HCT116 (cell line): ENCODE results near the gene AFAP1L2. TPM values are rescaled to one million over a fixed set of nuclear protein-coding genes. Genes with fewer than 3 reads are reported as not detected.

ENCODE experiments used
- ATAC-seq: fragments of 200-7000 bp; cut with Tn5 transposase; 2 replicates; pipeline ENCODE4 v1.9.1; 2020; ENCODE audit warnings: mild to moderate bottlenecking, moderate library complexity
- BruUV-seq: library from RNA; stranded (reverse); fragments of 400-500 nt; replicated peaks from 2 replicates; lab custom pipeline; 2021; lab: Mats Ljungman, UMichigan
- CTCF ChIA-PET: fragments of 300-600 bp; sonication (Branson Sonifier 250); formaldehyde crosslinking; loops from one replicate; lab custom pipeline; 2021; ENCODE audit warnings: antibody characterized with exemption; lab: Charles Lee
- POLR2A ChIA-PET: fragments of 300-600, 350-600 bp; sonication (Branson Sonifier 250); formaldehyde crosslinking; loops from one replicate; lab custom pipeline; 2021; ENCODE audit warnings: antibody characterized with exemption; lab: Charles Lee
- RAD21 ChIA-PET, 2 experiments: fragments of 300-600 bp; sonication (Branson Sonifier 250); formaldehyde crosslinking; loops; one replicate each; lab custom pipeline; 2023; ENCODE audit warnings: low total read pairs in 2 of 2; ENCODE audit not compliant: uncharacterized antibody in 2 of 2, unreplicated experiment in 2 of 2, low non-redundant PET in 1 of 2; lab: Charles Lee
- DNase-seq: peaks from one replicate; pipeline ENCODE4 v3.0.0-alpha.2; 2010; ENCODE audit warnings: low read depth, low spot score
- H2AFZ ChIP-seq: fragments of 200-600 bp; shearing (Covaris generic), sonication (generic); 2 replicates; pipeline ENCODE4 v1.6.1; 2017; ENCODE audit warnings: low read depth, mixed run types, mixed read lengths, antibody characterized with exemption, low read length; ENCODE audit not compliant: poor library complexity, severe bottlenecking
- H3K27ac ChIP-seq: 2 replicates; pipeline ENCODE4 v1.5.1; 2012; ENCODE audit warnings: low read depth, low read length
- H3K27me3 ChIP-seq: fragments of 200-600 bp; sonication (generic); 2 replicates; pipeline ENCODE4 v1.6.1; 2016; ENCODE audit warnings: mixed run types, low read length, mixed read lengths; ENCODE audit not compliant: insufficient read depth
- H3K36me3 ChIP-seq, 2 experiments: fragments of 200-500 bp in 1 of 2; fragments of 200-600 bp in 1 of 2; sonication (Bioruptor generic) in 1 of 2; sonication (generic) in 1 of 2; 2 replicates each; pipeline versions ENCODE4 v1.5.1 to v1.6.1; 2014 to 2016; ENCODE audit warnings: low read length in 2 of 2, inconsistent platforms in 1 of 2, mixed read lengths in 1 of 2, mixed run types in 1 of 2; ENCODE audit not compliant: insufficient read depth in 2 of 2, control insufficient read depth in 1 of 2
- H3K4me1 ChIP-seq, 2 experiments: fragments of 200-600 bp in 1 of 2; sonication (generic) in 1 of 2; 2 replicates each; pipeline versions ENCODE4 v1.5.1 to v1.6.1; 2012 to 2017; ENCODE audit warnings: low read length in 2 of 2, inconsistent platforms in 1 of 2, mild to moderate bottlenecking in 1 of 2, mixed read lengths in 1 of 2, mixed run types in 1 of 2, moderate library complexity in 1 of 2; ENCODE audit not compliant: insufficient read depth in 2 of 2, control insufficient read depth in 1 of 2
- H3K4me2 ChIP-seq: fragments of 200-600 bp; sonication (generic); 2 replicates; pipeline ENCODE4 v1.6.1; 2017; ENCODE audit warnings: mixed run types, low read length, mixed read lengths
- H3K4me3 ChIP-seq, 2 experiments: fragments of 200-600 bp in 1 of 2; sonication (generic) in 1 of 2; replicated peaks in 1 of 2; 2 replicates each; pipeline ENCODE4 v1.5.1; 2011 to 2016; ENCODE audit warnings: low read length in 2 of 2, control low read depth in 1 of 2, low read depth in 1 of 2, mild to moderate bottlenecking in 1 of 2, mixed read lengths in 1 of 2, mixed run types in 1 of 2
- H3K79me2 ChIP-seq: fragments of 200-600 bp; sonication (generic); 2 replicates; pipeline ENCODE4 v1.6.1; 2017; ENCODE audit warnings: mild to moderate bottlenecking, mixed run types, low read length, moderate library complexity, mixed read lengths; ENCODE audit not compliant: insufficient read depth
- H3K9ac ChIP-seq: fragments of 200-600 bp; sonication (generic); 2 replicates; pipeline ENCODE4 v1.6.1; 2016; ENCODE audit warnings: low read length, mixed read lengths
- H3K9me2 ChIP-seq: fragments of 200-600 bp; sonication (generic), shearing (Covaris generic); 2 replicates; pipeline ENCODE4 v1.6.1; 2017; ENCODE audit warnings: mixed run types, mild to moderate bottlenecking, moderate library complexity; ENCODE audit not compliant: insufficient read depth
- H3K9me3 ChIP-seq, 2 experiments: fragments of 200-500 bp in 1 of 2; fragments of 200-600 bp in 1 of 2; sonication (Bioruptor generic) in 1 of 2; sonication (generic) in 1 of 2; 2 replicates each; pipeline ENCODE4 v1.6.1; 2014 to 2017; ENCODE audit warnings: low read length in 2 of 2, mixed read lengths in 2 of 2, inconsistent platforms in 1 of 2, low read depth in 1 of 2, mild to moderate bottlenecking in 1 of 2, mixed run types in 1 of 2, moderate library complexity in 1 of 2; ENCODE audit not compliant: control insufficient read depth in 1 of 2, insufficient read depth in 1 of 2
- H4K20me1 ChIP-seq: fragments of 200-600 bp; sonication (generic), shearing (Covaris generic); 2 replicates; pipeline ENCODE4 v1.6.1; 2017; ENCODE audit warnings: mixed run types, mild to moderate bottlenecking, moderate library complexity; ENCODE audit not compliant: insufficient read depth
- CBX3 ChIP-seq: IDR thresholded peaks from 2 replicates; pipeline ENCODE4 v1.6.1; 2012; ENCODE audit warnings: low read depth
- EZH2 ChIP-seq: fragments of 200-600 bp; sonication (generic); IDR thresholded peaks from 2 replicates; pipeline ENCODE4 v1.6.1; 2017; ENCODE audit warnings: antibody characterized with exemption, mixed run types
- FOSL1 ChIP-seq: IDR thresholded peaks from 2 replicates; pipeline ENCODE4 v1.6.1; 2012; ENCODE audit warnings: low read depth
- POLR2AphosphoS5 ChIP-seq: IDR thresholded peaks from 2 replicates; pipeline ENCODE4 v1.6.1; 2011; ENCODE audit warnings: mild to moderate bottlenecking, low read depth, low read length, moderate library complexity
- RAD21 ChIP-seq: IDR thresholded peaks from 2 replicates; pipeline ENCODE4 v1.6.1; 2012; ENCODE audit warnings: low read depth, mild to moderate bottlenecking
- intact Hi-C: fragments of 100-400 bp; cut with micrococcal nuclease; formaldehyde crosslinking; loops from 2 replicates; pipeline ENCODE4 v1.10.0; 2022
- total RNA-seq: library from RNA; stranded (reverse); gene quantifications from one replicate; pipeline ENCODE4 v1.2.1, GENCODE V29; 2021; ENCODE audit not compliant: unreplicated experiment
- TF ChIP-seq, protein P1 (sequence below): IDR thresholded peaks from 2 replicates; pipeline ENCODE4 v1.6.1; 2012
- TF ChIP-seq, protein P2 (sequence below): IDR thresholded peaks from 2 replicates; pipeline ENCODE4 v1.6.1; 2011; ENCODE audit warnings: mild to moderate bottlenecking, low read length, moderate library complexity; ENCODE audit not compliant: insufficient replicate concordance; ENCODE audit errors: extremely low read depth

The AFAP1L2 gene
- total RNA-seq, 1 experiment from 2014 or later = 0.93 TPM

DNA sequence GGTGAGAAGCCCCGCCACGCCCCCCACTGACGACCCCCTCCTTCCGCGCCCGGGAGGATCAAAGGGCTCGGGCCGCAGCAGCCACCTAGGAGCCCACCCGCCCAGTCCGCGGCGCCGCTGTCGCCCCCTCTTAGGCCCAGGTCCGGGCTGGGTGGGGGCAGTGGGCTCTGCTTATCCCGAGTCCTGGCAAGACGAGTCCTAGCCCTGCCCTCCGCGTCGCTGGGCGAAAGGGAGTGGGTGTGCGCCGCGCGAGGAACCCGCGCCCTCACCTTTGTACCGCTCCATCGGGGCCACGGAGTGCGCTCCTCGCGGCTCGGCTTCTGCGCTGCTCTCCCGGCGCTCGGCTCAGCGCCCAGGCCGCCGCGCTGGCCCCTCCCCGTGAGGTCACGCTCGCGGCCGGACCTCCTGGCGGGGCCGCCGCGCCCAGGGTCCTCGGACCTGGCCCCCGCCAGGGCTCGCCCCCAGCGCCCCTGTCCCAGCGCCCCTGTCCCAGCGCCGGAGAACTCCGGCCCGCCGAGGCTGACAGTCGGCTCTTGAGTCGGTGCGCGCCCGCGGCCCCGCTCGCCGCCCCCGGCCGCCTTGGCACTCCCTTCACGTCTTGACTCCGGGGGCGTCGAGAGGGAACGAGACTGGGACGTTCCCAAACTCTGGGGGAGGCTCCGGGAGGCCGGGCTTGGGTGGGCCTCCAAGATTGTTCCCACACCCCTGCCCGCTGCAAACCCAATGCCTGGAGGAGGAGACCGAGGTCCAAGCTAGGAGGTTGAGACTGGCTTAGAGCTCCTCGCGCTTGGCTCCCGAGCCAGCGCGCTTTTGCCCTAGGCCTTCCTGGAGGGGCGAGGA lies at the start of gene AFAP1L2 (continued):
- TF ChIP-seq RAD21 = no peak
- TF ChIP-seq, protein P1, sequence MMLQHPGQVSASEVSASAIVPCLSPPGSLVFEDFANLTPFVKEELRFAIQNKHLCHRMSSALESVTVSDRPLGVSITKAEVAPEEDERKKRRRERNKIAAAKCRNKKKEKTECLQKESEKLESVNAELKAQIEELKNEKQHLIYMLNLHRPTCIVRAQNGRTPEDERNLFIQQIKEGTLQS = no peak
- TF ChIP-seq EZH2 = no peak
- TF ChIP-seq FOSL1 = no peak
- TF ChIP-seq POLR2AphosphoS5 = no peak

DNA sequence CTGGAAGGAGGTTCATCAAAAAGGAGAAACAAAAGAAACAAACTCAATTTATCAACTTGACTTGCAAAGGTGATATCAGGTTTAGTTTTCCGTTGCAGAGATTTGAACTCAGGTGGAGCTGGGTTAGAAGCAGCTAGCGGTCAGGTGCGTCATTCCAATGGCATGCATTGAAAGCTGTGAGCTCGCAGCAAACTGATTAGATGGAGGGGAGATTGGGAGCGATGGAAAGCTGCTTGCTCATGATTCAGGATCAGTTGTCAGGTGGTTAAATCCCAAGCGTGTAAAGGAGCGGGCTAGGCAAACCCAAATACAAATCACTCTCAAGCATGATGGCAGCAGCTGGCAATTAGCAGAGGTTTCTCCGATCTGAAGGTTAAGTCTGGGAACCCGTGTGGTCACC lies 49.3 kb upstream of the AFAP1L2 start:
- Histone ChIP-seq H3K9me3 (no peaks in the 10 kb centered on the region), H3K4me1 (no peaks in the 10 kb centered on the region), H2AFZ (no peak overlapping the region), H3K4me3 (no peak overlapping the region), H3K9me2 (no peaks in the 10 kb centered on the region), H3K27me3 (no peaks in the 10 kb centered on the region), H3K27ac (no peak overlapping the region), H3K9ac (no peak overlapping the region), H4K20me1 (no peaks in the 10 kb centered on the region), H3K79me2 (no peaks in the 10 kb centered on the region), H3K4me2 (no peak overlapping the region), H3K36me3 (no peaks in the 10 kb centered on the region; a peak in 2 of 4 replicates)
- RAD21 ChIA-PET = no interaction called here
- POLR2A ChIA-PET = interaction anchor here (1.7 kb wide), 1 partner anchor 7 kb away, joined by 3 read pairs; no protein-coding TSS in a partner anchor
- DNase-seq (no peak), ATAC-seq (no peak)
- TF ChIP-seq, protein P2, sequence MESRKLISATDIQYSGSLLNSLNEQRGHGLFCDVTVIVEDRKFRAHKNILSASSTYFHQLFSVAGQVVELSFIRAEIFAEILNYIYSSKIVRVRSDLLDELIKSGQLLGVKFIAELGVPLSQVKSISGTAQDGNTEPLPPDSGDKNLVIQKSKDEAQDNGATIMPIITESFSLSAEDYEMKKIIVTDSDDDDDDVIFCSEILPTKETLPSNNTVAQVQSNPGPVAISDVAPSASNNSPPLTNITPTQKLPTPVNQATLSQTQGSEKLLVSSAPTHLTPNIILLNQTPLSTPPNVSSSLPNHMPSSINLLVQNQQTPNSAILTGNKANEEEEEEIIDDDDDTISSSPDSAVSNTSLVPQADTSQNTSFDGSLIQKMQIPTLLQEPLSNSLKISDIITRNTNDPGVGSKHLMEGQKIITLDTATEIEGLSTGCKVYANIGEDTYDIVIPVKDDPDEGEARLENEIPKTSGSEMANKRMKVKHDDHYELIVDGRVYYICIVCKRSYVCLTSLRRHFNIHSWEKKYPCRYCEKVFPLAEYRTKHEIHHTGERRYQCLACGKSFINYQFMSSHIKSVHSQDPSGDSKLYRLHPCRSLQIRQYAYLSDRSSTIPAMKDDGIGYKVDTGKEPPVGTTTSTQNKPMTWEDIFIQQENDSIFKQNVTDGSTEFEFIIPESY = no peak
- TF ChIP-seq CBX3 = no peak
- intact Hi-C loops = loop anchor here (10.0 kb wide), 1 partner anchor 749 kb away; no protein-coding TSS in a partner anchor
- CTCF ChIA-PET = interaction anchor here (4.3 kb wide), 1 partner anchor 150 kb away, joined by 15 read pairs; no protein-coding TSS in a partner anchor
- no TSS peak for BruUV-seq
